ENCODE results near the gene CGB5.
"Not testable (repeated sequence)": the region's sequence is repeated elsewhere in the genome, so short reads cannot be mapped to it uniquely, and the experiment has no call there.

CGB5 gene

GRCh38 chr19:49020931-49021895 lies 22.4 kb upstream of the CGB5 start:
- DNase-seq (ENCODE audit: low spot score) = no peak

DNA sequence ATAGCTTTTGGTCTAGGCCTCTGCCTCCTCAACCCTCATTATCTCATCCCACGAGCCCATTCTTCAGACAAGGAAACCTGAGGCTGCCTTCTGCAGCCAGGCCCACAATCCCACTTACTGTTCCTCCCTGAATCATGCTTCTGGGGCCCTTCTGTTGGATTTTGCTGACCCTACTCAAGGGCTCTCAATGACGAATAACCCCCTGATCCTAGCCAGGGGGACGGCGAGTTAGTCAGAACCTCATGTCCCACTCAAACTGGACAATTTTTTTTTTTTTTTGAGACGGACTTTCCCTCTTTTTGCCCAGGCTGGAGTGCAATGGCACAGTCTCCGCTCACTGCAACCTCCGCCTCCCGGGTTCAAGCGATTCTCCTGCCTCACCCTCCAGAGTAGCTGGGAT lies 21.5 kb upstream of the CGB5 start:
- DNase-seq (ENCODE audit: low spot score) = no peak

GRCh38 chr19:49024233-49024632 lies 19.4 kb upstream of the CGB5 start, which contains the start of gene CGB3:
CGB3 (minus strand) TSS chr19:49024333; CDS start chr19:49023971, 362 bp downstream.
- not testable (repeated sequence) for DNase-seq (ENCODE audit: low spot score)

- not testable (repeated sequence) for DNase-seq (ENCODE audit: low spot score)
These were observed 18.6 kb upstream of the CGB5 start for GRCh38 chr19:49025088-49025487.

DNA sequence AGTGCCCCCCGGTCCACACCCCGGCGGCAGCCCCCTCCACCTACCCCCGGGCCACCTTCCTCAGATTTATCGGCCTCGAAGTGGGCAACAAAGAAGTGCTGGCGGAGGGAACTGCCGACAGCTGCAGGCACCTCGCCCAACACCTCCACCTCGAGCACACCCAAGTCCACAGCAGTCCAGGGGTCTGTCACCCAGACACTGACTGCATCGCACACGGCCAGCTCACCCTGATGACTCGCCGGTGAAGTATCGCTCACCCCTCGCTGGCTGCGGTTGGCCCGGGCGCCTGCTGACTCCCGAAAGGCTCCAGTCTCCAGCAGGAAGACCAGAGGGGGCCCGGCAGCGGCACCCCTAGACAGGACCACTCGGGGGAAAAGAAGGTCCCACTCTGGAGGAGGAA lies 18.0 kb upstream of the CGB5 start:
- DNase-seq (ENCODE audit: low spot score) = not testable (repeated sequence)

- not testable (repeated sequence) for DNase-seq (ENCODE audit: low spot score)
These were observed 15.0 kb upstream of the CGB5 start for GRCh38 chr19:49028686-49029085.

DNA sequence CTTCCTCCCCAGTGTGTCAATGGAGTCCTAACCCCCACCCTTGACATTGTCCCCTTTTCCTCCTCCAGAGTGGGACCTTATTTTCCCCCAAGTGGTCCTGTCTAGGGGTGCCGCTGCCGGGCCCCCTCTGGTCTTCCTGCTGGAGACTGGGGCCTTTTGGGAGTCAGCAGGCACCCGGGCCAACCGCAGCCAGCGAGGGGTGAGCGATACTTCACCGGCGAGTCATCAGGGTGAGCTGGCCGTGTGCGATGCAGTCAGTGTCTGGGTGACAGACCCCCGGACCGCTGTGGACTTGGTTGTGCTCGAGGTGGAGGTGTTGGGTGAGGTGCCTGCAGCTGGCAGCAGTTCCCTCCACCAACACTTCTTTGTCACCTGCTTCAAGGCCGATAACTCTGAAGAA lies 13.9 kb upstream of the CGB5 start:
- not testable (repeated sequence) for DNase-seq (ENCODE audit: low spot score)

DNA sequence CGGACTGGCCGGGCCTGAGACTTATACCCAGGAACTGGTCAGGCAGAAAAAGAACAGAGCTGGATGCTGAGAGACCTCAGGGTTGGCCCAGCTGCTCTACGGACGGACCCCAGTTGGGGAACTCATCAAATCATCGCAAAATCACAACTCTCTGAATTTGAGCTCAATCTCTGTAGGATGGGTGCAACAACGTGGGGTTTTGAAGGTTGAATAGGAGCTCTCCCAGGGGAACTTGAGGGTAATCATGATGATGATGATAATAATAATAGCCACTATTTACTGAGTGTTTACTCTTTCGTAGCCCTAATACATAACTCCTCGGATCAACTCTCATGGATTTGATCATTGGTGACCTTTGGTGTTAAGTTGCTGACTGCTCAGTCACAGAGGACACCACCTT lies 13.3 kb upstream of the CGB5 start:
- not testable (repeated sequence) for DNase-seq (ENCODE audit: low spot score)

- peak; percentile 42 for DNase-seq (ENCODE audit: low spot score)
These were observed 11.9 kb upstream of the CGB5 start, which contains the start of gene CGB2 for GRCh38 chr19:49031642-49032301. CGB2 (plus strand) TSS chr19:49031890; CDS start chr19:49032096, 206 bp downstream.

- DNase-seq (ENCODE audit: low spot score) = not testable (repeated sequence)
These were observed 6.8 kb upstream of the CGB5 start, which contains the start of gene CGB1 for GRCh38 chr19:49036815-49037214. CGB1 (minus strand) TSS chr19:49036895; CDS start chr19:49036711, 184 bp downstream.

DNA sequence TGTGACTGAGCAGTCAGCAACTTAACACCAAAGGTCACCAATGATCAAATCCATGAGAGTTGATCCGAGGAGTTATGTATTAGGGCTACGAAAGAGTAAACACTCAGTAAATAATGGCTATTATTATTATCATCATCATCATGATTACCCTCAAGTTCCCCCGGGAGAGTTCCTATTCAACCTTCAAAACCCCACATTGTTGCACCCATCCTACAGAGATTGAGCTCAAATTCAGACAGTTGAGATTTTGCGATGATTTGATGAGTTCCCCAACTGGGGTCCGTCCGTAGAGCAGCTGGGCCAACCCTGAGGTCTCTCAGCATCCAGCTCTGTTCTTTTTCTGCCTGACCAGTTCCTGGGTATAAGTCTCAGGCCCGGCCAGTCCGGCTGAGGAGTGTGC lies 5.5 kb upstream of the CGB5 start:
- not testable (repeated sequence) for DNase-seq (ENCODE audit: low spot score)

GRCh38 chr19:49038557-49039276 lies 4.9 kb upstream of the CGB5 start:
- not testable (repeated sequence) for DNase-seq (ENCODE audit: low spot score)

DNA sequence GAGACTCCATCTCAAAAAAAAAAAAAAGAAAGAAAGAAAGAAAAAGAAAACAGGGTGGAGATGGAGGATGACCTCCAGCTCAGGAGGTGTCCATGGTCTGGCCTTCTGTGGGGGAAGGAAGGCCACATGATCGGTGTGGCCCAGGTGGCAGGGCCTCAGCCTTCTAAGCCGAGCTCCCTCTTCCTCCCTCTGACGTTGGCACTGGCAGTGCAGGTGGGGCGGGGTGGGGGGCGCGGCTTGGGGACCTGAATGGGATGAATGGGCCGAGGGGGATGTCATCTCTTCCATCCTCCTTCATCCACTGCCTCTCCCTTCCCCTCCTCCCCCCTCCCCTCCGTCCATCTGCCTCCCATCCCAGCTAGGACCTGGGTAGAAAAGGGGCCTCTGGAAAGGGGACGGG lies 3.9 kb upstream of the CGB5 start:
- not testable (repeated sequence) for DNase-seq (ENCODE audit: low spot score)

DNA sequence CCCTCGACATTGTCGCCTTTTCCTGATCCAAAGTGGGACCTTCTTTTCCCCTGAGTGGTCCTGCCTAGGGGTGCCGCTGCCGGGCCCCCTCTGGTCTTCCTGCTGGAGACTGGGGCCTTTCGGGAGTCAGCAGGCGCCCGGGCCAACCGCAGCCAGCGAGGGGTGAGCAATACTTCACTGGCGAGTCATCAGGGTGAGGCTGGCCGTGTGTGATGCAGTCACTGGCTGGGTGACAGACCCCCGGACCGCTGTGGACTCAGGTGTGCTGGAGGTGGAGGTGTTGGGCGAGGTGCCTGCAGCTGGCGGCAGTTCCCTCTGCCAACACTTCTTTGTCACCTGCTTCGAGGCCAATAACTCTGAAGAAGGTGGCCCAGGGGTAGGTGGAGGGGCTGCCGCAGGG lies 1.5 kb upstream of the CGB5 start:
- DNase-seq (ENCODE audit: low spot score) = no peak

GRCh38 chr19:49042666-49043065 lies 982 bp upstream of the CGB5 start:
- not testable (repeated sequence) for DNase-seq (ENCODE audit: low spot score)

GRCh38 chr19:49049011-49049410 lies 5.4 kb downstream of the CGB5 start, which contains the start of gene CGB8:
CGB8 (minus strand) TSS chr19:49049111; CDS start chr19:49048739, 372 bp downstream.
- DNase-seq (ENCODE audit: low spot score) = not testable (repeated sequence)

DNA sequence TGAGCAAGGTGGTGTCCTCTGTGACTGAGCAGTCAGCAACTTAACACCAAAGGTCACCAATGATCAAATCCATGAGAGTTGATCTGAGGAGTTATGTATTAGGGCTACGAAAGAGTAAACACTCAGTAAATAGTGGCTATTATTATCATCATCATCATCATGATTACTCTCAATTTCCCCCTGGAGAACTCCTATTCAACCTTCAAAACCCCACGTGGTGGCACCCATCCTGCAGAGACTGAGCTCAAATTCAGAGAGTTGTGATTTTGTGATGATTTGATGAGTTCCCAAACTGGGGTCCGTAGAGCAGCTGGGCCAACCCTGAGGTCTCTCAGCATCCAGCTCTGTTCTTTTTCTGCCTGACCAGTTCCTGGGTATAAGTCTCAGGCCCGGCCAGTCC lies 6.2 kb downstream of the CGB5 start:
- not testable (repeated sequence) for DNase-seq (ENCODE audit: low spot score)

- DNase-seq (ENCODE audit: low spot score) = not testable (repeated sequence)
These were observed 6.9 kb downstream of the CGB5 start for GRCh38 chr19:49050376-49051033.

DNA sequence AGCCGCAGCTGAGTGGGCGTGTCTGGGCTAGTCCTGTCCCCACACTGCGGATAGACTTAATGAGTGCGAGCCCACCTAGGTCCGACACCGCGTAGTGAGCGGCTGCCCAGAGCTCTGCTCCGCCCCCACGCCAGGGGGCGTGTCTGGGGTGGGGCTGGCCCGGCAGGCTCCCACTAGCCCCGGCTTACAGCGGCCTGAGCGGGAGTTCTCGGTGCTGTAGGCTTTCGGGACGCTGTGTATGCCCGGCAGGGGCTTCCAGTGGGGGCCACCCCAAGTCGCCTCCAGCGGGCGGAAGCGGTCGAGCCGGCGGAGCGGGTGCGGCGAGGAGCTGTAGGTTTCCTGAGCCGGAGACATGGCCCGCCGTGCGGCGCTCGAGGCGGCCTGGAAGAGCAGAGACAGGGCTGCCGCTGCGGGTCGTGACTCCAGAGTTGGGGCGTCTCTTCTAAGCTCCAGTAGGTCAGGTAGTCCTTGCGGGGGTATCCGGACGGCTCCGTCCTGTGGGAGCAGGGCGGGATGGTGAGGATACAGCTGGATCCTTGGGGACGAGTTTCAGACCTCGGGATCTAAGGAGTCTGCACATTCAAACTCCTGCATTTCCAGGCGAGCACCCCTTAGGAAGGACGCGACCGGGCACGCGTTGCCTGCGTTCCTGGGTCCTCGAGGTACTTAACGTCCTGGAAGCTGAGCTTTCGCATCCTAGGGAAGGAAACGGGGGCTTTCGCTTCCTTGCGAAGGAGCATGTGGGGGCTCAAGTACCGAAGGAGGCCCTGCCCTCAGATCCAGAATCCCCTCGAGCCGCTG lies 12.7 kb downstream of the CGB5 start:
- DNase-seq (ENCODE audit: low spot score) = peak; percentile 40

GRCh38 chr19:49056902-49057596 lies 13.4 kb downstream of the CGB5 start:
- DNase-seq (ENCODE audit: low spot score) = not testable (repeated sequence)
